ENCODE results near the gene CHST1.

The CHST1 gene

DNA sequence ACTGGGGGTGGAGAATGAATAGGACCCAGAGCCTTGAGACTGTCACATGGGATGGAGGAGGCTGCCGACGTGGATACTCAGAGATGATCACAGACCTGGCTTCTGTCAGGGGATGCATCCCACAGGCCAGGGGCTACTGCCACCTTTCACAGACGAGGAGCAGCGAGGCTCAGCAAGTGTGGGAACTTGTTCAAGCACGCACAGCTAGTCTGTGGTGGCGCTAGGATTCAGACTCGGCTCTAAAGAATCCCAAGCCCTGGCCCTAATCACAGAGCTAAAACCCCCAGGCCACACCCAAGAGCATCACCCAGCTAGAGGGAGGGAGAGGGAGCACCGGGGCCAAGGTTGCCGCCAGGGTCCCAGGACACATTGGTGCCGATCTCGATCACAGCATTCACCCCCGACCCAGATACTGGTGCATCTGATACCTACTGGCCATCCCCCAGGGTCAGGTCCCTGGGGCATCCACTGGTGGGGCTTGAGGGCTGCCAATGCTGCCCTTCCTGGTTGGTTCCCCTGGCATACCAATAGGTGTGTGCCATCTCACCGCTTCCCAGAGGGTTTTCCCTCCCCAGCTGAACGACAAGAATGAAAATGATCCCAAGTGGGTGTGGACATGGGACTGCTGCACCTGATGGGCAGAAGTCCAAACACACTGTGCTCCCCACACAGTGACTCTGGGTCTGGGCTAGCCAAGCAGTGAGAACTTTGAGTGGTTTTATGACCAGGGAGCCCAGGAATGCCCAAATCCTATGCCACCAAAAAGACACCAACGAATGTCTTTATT, 6.2 kb downstream of the CHST1 start:
- DNase-seq = no peak

GRCh38 chr11:45658292-45658991, 7.0 kb downstream of the CHST1 start:
- no peak for DNase-seq

GRCh38 chr11:45657496-45658260, 7.7 kb downstream of the CHST1 start:
- DNase-seq = no peak

DNA sequence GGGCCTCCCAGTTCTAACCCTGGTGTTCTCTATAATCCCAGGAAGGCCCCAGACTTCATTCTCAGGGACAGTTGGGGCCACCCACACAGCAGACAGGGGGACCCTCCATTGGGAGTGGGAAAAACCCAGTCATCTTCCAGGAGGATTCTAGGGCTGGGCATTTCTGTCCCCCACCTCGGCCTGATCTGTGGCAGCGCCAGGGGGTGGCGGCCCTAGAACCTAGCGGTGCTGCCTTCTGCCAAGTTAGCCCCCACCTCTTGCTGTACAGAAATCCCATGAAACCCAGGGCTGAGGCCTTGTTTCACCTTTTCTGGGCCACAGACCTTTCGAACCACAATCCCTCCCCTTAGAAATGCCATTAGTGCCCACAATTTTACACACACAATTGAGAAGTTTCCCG, 9.6 kb downstream of the CHST1 start:
- DNase-seq = no peak

DNA sequence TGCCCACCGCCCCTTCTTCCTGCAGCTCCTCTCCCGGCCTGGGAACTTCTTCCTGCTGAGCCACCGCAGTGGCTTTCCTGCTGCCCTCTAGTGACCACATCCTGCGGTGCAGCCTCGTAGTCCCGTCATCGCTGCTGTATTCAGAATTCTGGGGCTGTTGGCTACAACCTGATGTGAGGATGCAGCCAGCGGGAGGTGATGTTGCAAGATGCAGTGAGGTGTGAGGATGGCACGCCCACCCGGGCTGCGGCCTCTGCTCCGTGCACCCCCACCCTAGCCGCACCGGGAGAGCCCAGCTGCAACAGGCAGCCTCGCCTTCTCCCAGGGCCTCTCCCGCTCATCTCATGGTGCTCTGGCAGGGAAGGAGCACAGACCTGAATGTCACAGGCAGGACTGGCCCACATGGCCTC, 10.1 kb downstream of the CHST1 start:
- DNase-seq = peak in 3 of 4 experiments; percentile 27 to 29 (median 28)

- no peak for DNase-seq
These were observed 10.5 kb downstream of the CHST1 start for GRCh38 chr11:45655012-45655283.

DNA sequence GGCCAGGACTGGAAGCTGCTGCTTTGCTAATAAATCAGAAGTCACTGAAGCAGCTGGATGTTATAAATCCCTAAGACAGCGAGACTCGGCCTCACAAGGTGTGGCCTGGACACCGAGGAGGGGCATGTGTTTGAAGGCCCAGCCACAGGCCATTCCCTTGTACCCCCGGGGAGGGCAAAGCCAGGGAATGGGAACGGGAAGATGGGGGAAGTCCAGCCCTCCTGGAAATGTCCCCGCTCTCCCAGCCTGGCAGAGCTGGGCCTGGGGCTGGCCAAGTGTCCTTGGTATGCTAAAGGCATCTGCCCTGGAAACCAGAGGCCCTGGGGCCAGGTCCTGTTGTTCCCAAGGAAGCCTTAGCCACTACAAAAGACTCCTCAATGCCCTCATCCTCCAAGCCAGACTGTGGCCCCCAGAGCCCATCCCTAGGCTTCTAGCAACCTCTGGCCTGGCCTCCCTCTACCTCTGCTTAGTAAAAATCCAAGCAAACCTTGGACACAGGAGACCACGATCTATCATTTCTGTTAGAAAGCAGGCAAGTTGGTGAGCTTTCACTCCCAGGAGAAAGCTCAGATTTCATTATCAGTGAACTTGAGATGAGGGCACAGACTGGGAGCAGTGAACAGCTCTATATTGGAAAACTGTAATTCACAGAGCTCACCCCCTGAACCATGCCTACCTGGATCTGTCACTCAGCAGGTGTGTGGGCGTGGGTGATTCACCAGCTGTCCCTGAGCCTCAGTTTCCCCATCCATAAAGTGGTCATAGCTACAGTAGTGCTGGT, 11.0 kb downstream of the CHST1 start:
- DNase-seq = no peak

GRCh38 chr11:45653277-45653676, 12.1 kb downstream of the CHST1 start:
- DNase-seq = no peak

- no peak for DNase-seq
These were observed 12.6 kb downstream of the CHST1 start for GRCh38 chr11:45652781-45653180.

DNA sequence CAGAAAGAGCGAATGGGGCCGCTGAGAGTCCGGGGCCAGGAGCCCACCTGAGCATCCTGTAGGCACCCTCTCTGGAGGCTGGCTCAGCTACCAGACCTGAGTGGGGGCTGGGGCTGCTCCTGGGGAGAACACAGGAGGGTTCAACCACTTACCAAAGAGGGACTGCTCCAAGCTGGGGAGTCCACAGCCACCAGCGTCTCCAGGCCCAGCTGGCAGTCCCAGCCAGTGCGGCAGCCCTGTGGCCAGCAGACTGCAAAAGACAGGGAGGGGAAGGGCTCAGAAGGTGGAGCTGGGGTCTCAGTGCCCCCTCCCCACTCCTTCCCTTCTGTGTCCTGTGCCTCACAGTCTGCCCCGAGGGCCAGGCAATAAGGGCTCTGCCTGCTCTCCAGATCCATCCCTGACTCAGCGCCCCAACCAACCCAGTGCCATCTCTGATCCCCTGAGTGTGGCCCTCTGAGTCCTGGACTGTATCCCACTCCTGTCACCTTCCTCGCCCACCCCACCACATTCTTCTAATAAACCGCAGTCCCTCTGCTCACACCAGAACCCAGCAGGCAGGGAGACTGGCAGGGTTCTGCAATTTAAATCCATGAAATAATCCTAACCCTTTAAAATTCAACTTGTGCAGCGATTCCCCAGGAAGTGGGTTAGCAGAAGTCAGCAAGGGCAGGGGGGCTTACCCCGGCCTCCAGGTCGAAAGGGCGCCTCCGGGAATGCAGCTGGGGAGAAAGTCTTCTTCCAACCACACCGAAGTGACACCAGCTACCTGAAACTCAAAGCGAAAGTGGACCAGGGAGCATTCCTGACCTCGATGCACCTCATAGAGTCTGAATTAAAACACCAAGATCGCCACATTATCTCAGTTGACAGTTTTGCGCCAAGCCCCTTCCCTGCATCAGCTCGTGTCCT, 13.3 kb downstream of the CHST1 start:
- no peak for DNase-seq

GRCh38 chr11:45651156-45651555, 14.3 kb downstream of the CHST1 start:
- no peak for DNase-seq

- no peak for DNase-seq
These were observed 15.0 kb downstream of the CHST1 start for GRCh38 chr11:45650166-45651095.

DNA sequence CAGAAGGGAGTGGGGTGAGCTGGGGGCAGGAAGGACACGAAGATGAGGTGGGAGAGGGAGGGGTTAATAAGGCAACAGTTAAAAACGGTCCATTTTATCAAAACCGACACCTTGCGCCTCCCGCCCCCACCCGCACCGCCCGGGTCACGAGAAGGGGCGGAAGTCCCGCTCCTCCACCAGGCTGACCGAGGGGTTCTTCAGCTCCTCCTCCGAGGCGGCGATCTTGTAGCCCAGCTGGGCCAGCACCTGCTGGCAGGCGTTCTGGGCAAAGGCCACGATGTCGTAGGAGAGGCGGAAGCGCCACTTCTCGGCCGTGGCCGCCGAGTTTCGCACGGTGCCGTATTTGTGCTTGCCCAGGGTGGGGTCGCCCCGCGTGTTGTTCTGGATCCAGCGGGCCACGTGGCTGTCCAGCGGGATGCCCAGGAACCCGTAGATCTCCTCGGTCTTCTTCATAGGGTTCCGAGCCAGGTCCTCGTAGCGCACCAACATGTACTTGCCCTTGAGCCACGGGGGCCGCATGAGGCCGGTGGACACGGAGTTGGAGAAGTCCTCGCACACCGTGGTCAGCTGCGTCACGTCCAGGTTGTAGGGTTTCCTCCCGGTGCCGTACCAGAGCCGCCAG, 15.8 kb downstream of the CHST1 start:
- DNase-seq = no peak

DNA sequence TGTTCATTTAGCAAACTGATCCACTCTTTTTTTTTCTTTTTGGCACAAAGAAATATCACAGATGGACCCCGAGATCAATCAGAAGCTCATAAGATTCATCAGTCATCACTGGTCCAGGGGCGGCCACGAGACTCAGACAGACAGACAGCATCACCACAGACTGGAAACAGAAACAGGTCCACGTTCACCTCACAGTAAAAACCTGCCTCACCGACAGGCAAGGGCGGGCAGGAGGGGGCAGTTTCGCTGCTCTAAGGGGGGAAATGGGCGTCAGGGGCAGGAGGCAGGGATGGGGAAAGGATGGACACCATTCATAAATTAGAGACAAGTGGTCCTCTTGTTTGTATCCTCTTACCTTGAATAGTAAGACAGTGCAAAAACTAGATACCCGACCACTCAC, 16.5 kb downstream of the CHST1 start:
- DNase-seq = no peak

GRCh38 chr11:45647786-45648185, 17.6 kb downstream of the CHST1 start:
- DNase-seq = no peak

- DNase-seq = no peak
These were observed 18.1 kb downstream of the CHST1 start for GRCh38 chr11:45647329-45647728.

GRCh38 chr11:45646275-45646927, 19.0 kb downstream of the CHST1 start:
- no peak for DNase-seq

- DNase-seq = no peak
These were observed 20.2 kb downstream of the CHST1 start for GRCh38 chr11:45644981-45645889.
